Measurements from ENCODE around the gene FNIP2. TPM values are rescaled to one million over a fixed set of nuclear protein-coding genes. Genes with fewer than 3 reads are reported as not detected.

Gene FNIP2
- polyA plus RNA-seq, 1 of the 3 experiments (the other 2 are of a cell fraction) = 0.97 TPM

DNA sequence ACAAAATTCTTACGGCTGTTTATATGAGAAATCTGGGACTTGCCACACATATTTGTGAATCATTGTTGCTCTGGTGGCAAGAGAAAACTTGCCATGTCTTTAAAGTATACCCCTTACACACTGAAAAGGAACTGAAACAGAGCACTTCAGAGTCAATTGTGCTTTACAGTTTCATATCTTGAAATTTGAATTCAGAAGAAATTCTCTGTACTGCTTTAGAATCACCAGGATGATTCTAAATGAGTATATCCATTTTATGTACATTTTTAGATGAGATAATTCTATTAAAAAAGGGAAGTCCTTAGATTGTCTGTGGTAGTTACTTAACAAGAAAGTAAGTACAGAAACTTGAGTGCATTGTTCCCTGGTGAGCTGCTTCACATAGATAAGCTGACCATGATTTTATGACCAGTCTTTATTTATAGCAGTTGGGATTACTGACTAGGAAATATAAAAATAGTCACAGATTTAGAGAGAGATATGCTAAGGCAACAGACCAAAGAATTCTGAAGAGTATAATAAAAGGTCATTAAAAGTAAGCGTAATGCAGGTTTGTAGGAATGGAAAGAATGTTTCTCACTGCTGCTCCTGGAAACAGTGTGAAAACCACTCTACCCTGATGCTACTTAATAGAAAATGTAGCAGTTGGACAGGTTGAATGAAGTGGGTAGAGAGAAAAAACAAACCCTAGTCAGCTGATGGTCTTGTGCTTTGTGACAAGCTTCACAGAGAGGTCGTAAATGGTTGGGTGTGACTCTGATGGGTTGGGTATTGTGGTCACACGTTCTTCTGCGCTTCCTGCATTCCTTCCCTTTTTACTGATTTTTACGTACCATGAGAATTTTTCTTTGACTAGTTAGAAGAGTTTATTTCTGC, 41.0 kb downstream of the FNIP2 start:
- peak overlapping the region; percentile 69 for H3K4me2 ChIP-seq
- H3K79me2 ChIP-seq (ENCODE audit: insufficient read depth) = peaks cover 31% of the 10 kb centered on the region
- H3K4me1 ChIP-seq (ENCODE audit: control insufficient read depth in 1 of 2, insufficient read depth in 2 of 2, low read depth in 1 of 2, low read length in 1 of 2) = peaks cover 11 to 20% of the 10 kb centered on the region in 2 experiments; a peak in 3 of 4 replicates
- no peaks in the 10 kb centered on the region for H4K20me1 ChIP-seq (ENCODE audit: insufficient read depth)
- CTCF ChIA-PET = no interaction called here
- TF ChIP-seq TCF12 (IDR thresholded peaks at IDR 0.05) = no peak
- peak; percentile 33; the same call in 1 of the 2 replicates for TF ChIP-seq ELF1 (IDR thresholded peaks at IDR 0.05)
- TF ChIP-seq JUND (IDR thresholded peaks at IDR 0.05) = 0 out of 2 replicates have a peak, but pooled peaks have one; percentile 7
- TF ChIP-seq, protein P1, sequence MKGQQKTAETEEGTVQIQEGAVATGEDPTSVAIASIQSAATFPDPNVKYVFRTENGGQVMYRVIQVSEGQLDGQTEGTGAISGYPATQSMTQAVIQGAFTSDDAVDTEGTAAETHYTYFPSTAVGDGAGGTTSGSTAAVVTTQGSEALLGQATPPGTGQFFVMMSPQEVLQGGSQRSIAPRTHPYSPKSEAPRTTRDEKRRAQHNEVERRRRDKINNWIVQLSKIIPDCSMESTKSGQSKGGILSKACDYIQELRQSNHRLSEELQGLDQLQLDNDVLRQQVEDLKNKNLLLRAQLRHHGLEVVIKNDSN (IDR thresholded peaks at IDR 0.05; ENCODE audit: borderline replicate concordance, low read depth) = peak; percentile 24; the same call in 1 of the 2 replicates
- no peak for TF ChIP-seq POLR2AphosphoS5 (IDR thresholded peaks at IDR 0.05; ENCODE audit: low read depth, low read length)
- TF ChIP-seq MEF2A (IDR thresholded peaks at IDR 0.05; ENCODE audit: borderline replicate concordance, low read depth) = peak; percentile 85
- TF ChIP-seq FOXM1 (IDR thresholded peaks at IDR 0.05; ENCODE audit: low read depth) = peak; percentile 63; the same call in 1 of the 2 replicates
- no peak for TF ChIP-seq MXI1 (IDR thresholded peaks at IDR 0.05; ENCODE audit: low read depth, low read length)
- TF ChIP-seq RXRA (IDR thresholded peaks at IDR 0.05; ENCODE audit: borderline replicate concordance, low read depth) = peak; percentile 10; the same call in 1 of the 2 replicates
- no peaks in the 10 kb centered on the region for H3K27me3 ChIP-seq (ENCODE audit: insufficient read depth)
- no peak for DNase-seq
- peak overlapping the region; percentile 71 to 99; a peak in 3 of 4 replicates for H3K27ac ChIP-seq (ENCODE audit: low read depth in 2 of 2, low read length in 1 of 2)
- WGBS (ENCODE audit: low lambda C conversion rate) = 31% methylated on average over 6 of the region's 6 CpGs
- H3K36me3 ChIP-seq (replicated peaks in 1 of 2; ENCODE audit: control insufficient read depth in 1 of 2, insufficient read depth in 2 of 2, low read length in 1 of 2) = no peaks in the 10 kb centered on the region
- H3K4me3 ChIP-seq (ENCODE audit: low read depth in 2 of 2, low read length in 1 of 2) = peak overlapping the region; percentile 26 to 27; a peak in 3 of 4 replicates
- POLR2A ChIA-PET = no interaction called here
- peak overlapping the region; percentile 77 for H3K9ac ChIP-seq
- no peaks in the 10 kb centered on the region for H3K9me2 ChIP-seq
- H2AFZ ChIP-seq (ENCODE audit: low read depth) = no peak overlapping the region; the same call in 1 of the 2 replicates
- H3K9me3 ChIP-seq = no peaks in the 10 kb centered on the region
- peaks cover 30% of the 10 kb centered on the region for H3F3A ChIP-seq (replicated peaks; ENCODE audit: insufficient read depth)

- no peak for DNase-seq
- Histone ChIP-seq H3K27ac (ENCODE audit: low read depth in 2 of 2, low read length in 1 of 2) (peak overlapping the region; percentile 71 to 99; a peak in 3 of 4 replicates), H3K9me2 (no peaks in the 10 kb centered on the region), H3K27me3 (ENCODE audit: insufficient read depth) (no peaks in the 10 kb centered on the region), H3K4me2 (peak overlapping the region; percentile 69), H3K79me2 (ENCODE audit: insufficient read depth) (peaks cover 31% of the 10 kb centered on the region), H3K4me1 (ENCODE audit: control insufficient read depth in 1 of 2, insufficient read depth in 2 of 2, low read depth in 1 of 2, low read length in 1 of 2) (peaks cover 11 to 17% of the 10 kb centered on the region in 2 experiments; a peak in 3 of 4 replicates), H3K36me3 (replicated peaks in 1 of 2; ENCODE audit: control insufficient read depth in 1 of 2, insufficient read depth in 2 of 2, low read length in 1 of 2) (no peaks in the 10 kb centered on the region), H3K4me3 (ENCODE audit: low read depth in 2 of 2, low read length in 1 of 2) (peak overlapping the region; percentile 26 to 27; a peak in 3 of 4 replicates), H4K20me1 (ENCODE audit: insufficient read depth) (no peaks in the 10 kb centered on the region), H3K9ac (peak overlapping the region; percentile 77), H3K9me3 (no peaks in the 10 kb centered on the region), H3F3A (replicated peaks; ENCODE audit: insufficient read depth) (peaks cover 30% of the 10 kb centered on the region), H2AFZ (ENCODE audit: low read depth) (no peak overlapping the region)
- 10% methylated on average over 3 of the region's 3 CpGs for WGBS (ENCODE audit: low lambda C conversion rate)
- ChIA-PET CTCF (no interaction called here), POLR2A (no interaction called here)
- no peak for TF ChIP-seq FOXJ3 (CRISPR knock-in tag; IDR thresholded peaks at IDR 0.05)
- no peak for TF ChIP-seq CHD2 (IDR thresholded peaks at IDR 0.05; ENCODE audit: low read length, partially characterized antibody)
- no peak for TF ChIP-seq TAF1 (IDR thresholded peaks at IDR 0.05; ENCODE audit: borderline replicate concordance, low read depth, low read length)
- 0 out of 2 replicates have a peak, but pooled peaks have one; percentile 3 for TF ChIP-seq SMC3 (IDR thresholded peaks at IDR 0.05; ENCODE audit: low read depth, low read length)
- peak; percentile 69; the same call in 1 of the 2 replicates for TF ChIP-seq FOSL2 (IDR thresholded peaks at IDR 0.05; ENCODE audit: borderline replicate concordance, low read depth)
- no peak for TF ChIP-seq POLR2AphosphoS5 (IDR thresholded peaks at IDR 0.05; ENCODE audit: low read depth, low read length)
- TF ChIP-seq TEAD4 (IDR thresholded peaks at IDR 0.05; ENCODE audit: borderline replicate concordance, insufficient read depth) = 0 out of 2 replicates have a peak, but pooled peaks have one; percentile 41
- TF ChIP-seq EP300 (IDR thresholded peaks at IDR 0.05; ENCODE audit: borderline replicate concordance in 1 of 2, low read depth in 1 of 2, low read length in 1 of 2) = 0 out of 4 replicates have a peak, but pooled peaks of 1 of the 2 experiments have one; percentile 10
- no peak for TF ChIP-seq RCOR1 (IDR thresholded peaks at IDR 0.05; ENCODE audit: low read length)
- TF ChIP-seq EZH2phosphoT487 (IDR thresholded peaks at IDR 0.05; ENCODE audit: borderline replicate concordance, low read depth) = no peak
- TF ChIP-seq, protein P2, sequence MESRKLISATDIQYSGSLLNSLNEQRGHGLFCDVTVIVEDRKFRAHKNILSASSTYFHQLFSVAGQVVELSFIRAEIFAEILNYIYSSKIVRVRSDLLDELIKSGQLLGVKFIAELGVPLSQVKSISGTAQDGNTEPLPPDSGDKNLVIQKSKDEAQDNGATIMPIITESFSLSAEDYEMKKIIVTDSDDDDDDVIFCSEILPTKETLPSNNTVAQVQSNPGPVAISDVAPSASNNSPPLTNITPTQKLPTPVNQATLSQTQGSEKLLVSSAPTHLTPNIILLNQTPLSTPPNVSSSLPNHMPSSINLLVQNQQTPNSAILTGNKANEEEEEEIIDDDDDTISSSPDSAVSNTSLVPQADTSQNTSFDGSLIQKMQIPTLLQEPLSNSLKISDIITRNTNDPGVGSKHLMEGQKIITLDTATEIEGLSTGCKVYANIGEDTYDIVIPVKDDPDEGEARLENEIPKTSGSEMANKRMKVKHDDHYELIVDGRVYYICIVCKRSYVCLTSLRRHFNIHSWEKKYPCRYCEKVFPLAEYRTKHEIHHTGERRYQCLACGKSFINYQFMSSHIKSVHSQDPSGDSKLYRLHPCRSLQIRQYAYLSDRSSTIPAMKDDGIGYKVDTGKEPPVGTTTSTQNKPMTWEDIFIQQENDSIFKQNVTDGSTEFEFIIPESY (IDR thresholded peaks at IDR 0.05; ENCODE audit: borderline replicate concordance, low read depth) = no peak
- no peak for TF ChIP-seq GABPA (IDR thresholded peaks at IDR 0.05; ENCODE audit: low read depth)
- TF ChIP-seq IRF3 (IDR thresholded peaks at IDR 0.05; ENCODE audit: low read depth, low read length) = no peak
- 0 out of 2 replicates have a peak, but pooled peaks have one; percentile 5 for TF ChIP-seq ELF1 (IDR thresholded peaks at IDR 0.05)
- TF ChIP-seq RFX5 (IDR thresholded peaks at IDR 0.05; ENCODE audit: low read length) = no peak
These were observed 41.8 kb downstream of the FNIP2 start for GRCh38 chr4:158810487-158811215.

Measured in SK-N-SH (cell line).